PC-3 (cell line): Measurements from ENCODE around the gene SF3B1. TPM values are rescaled to one million over a fixed set of nuclear protein-coding genes. Genes with fewer than 3 reads are reported as not detected.
"Not testable (repeated sequence)": the region's sequence is repeated elsewhere in the genome, so short reads cannot be mapped to it uniquely, and the experiment has no call there.

ENCODE experiments used
- ATAC-seq: fragments of 200-7000 bp; cut with Tn5 transposase; 2 replicates; pipeline ENCODE4 v1.9.1; 2020; ENCODE audit warnings: mild to moderate bottlenecking, moderate library complexity
- Bru-seq: library from RNA; stranded (reverse); fragments of 400-500 nt; gene quantifications from one replicate; lab custom pipeline; 2021; lab: Mats Ljungman, UMichigan
- BruChase-seq, 2 experiments: library from RNA; stranded (reverse); fragments of 400-500 nt; gene quantifications; one replicate each; lab custom pipeline; 2021; lab: Mats Ljungman, UMichigan
- BruUV-seq: library from RNA; stranded (reverse); fragments of 400-500 nt; replicated peaks from 2 replicates; lab custom pipeline; 2021; lab: Mats Ljungman, UMichigan
- CTCF ChIA-PET: fragments of 300-600 bp; sonication (Branson Sonifier 250); formaldehyde crosslinking; loops from one replicate; lab custom pipeline; 2022; ENCODE audit warnings: antibody characterized with exemption; lab: Charles Lee
- POLR2A ChIA-PET: fragments of 300-600 bp; sonication (Branson Sonifier 250); formaldehyde crosslinking; loops from one replicate; lab custom pipeline; 2022; ENCODE audit warnings: antibody characterized with exemption; ENCODE audit not compliant: unreplicated experiment; lab: Charles Lee
- DNase-seq: peaks from one replicate; pipeline ENCODE4 v3.0.0-alpha.2; 2015
- H2AFZ ChIP-seq: fragments of 300-600 bp; sonication (generic); 2 replicates; pipeline ENCODE4 v1.6.0; 2016; ENCODE audit warnings: antibody characterized with exemption, low read length
- H3F3A ChIP-seq: fragments of 300-600 bp; sonication (generic); one replicate; pipeline ENCODE4 v1.6.0; 2017; ENCODE audit warnings: antibody characterized with exemption, low read length, control low read depth, mild to moderate bottlenecking; ENCODE audit not compliant: unreplicated experiment
- H3K27ac ChIP-seq: fragments of 300-600 bp; sonication (generic); 2 replicates; pipeline ENCODE4 v1.5.1; 2016; ENCODE audit warnings: mild to moderate bottlenecking, low read length
- H3K27me3 ChIP-seq: fragments of 300-600 bp; sonication (generic); 2 replicates; pipeline ENCODE4 v1.6.1; 2016; ENCODE audit warnings: low read length, mixed read lengths
- H3K36me3 ChIP-seq: fragments of 300-600 bp; sonication (generic); 2 replicates; pipeline ENCODE4 v1.6.1; 2016; ENCODE audit warnings: low read depth, mixed run types, low read length, mixed read lengths
- H3K4me1 ChIP-seq: fragments of 300-600 bp; sonication (generic); 2 replicates; pipeline ENCODE4 v1.5.1; 2016; ENCODE audit warnings: low read length; ENCODE audit not compliant: insufficient read depth
- H3K4me2 ChIP-seq: fragments of 300-600 bp; sonication (generic); 2 replicates; pipeline ENCODE4 v1.6.0; 2016; ENCODE audit warnings: low read length
- H3K4me3 ChIP-seq: fragments of 300-600 bp; sonication (generic); 2 replicates; pipeline ENCODE4 v1.5.1; 2016; ENCODE audit warnings: mild to moderate bottlenecking, low read length, mixed read lengths
- H3K79me2 ChIP-seq: fragments of 300-600 bp; sonication (generic); 2 replicates; pipeline ENCODE4 v1.6.1; 2017; ENCODE audit warnings: low read length, mixed read lengths
- H3K9ac ChIP-seq: fragments of 300-600 bp; sonication (generic); 2 replicates; pipeline ENCODE4 v1.6.0; 2016; ENCODE audit warnings: mild to moderate bottlenecking, low read length
- H3K9me2 ChIP-seq: fragments of 300-600 bp; sonication (generic); replicated peaks from 2 replicates; pipeline ENCODE4 v1.6.1; 2016; ENCODE audit warnings: mixed run types, low read length, mixed read lengths
- H3K9me3 ChIP-seq: fragments of 300-600 bp; sonication (generic); 2 replicates; pipeline ENCODE4 v1.6.1; 2016; ENCODE audit warnings: low read length, mixed read lengths
- H4K20me1 ChIP-seq: fragments of 300-600 bp; sonication (generic); 2 replicates; pipeline ENCODE4 v1.6.1; 2016; ENCODE audit warnings: low read length, mixed read lengths
- EZH2 ChIP-seq: fragments of 300-600 bp; sonication (generic); IDR thresholded peaks from one replicate; pipeline ENCODE4 v1.6.1; 2017; ENCODE audit warnings: antibody characterized with exemption, mild to moderate bottlenecking, low read length; ENCODE audit not compliant: unreplicated experiment
- EZH2phosphoT487 ChIP-seq: fragments of 300-600 bp; sonication (generic); IDR thresholded peaks from 2 replicates; pipeline ENCODE4 v1.6.1; 2018; ENCODE audit warnings: mild to moderate bottlenecking, antibody characterized with exemption, low read length, borderline replicate concordance
- intact Hi-C: fragments of 100-400 bp; cut with micrococcal nuclease; formaldehyde crosslinking; loops from 2 replicates; pipeline ENCODE4 v1.9.0; 2023
- long read RNA-seq: library from polyadenylated mRNA; unstranded; transcript quantifications from one replicate; pipeline ENCODE4 v2.0.0, GENCODE V29; 2021; ENCODE audit not compliant: unreplicated experiment
- total RNA-seq: library from RNA; depleted of rRNA; stranded (reverse); fragments of >200 nt; gene quantifications from 2 replicates; pipeline ENCODE4 v1.2.3, GENCODE V29; 2014; rRNA removed
- TF ChIP-seq, protein P1 (sequence below): fragments of 300-600 bp; sonication (generic); conservative IDR thresholded peaks from 2 replicates; pipeline ENCODE4 v1.5.1; 2017; ENCODE audit warnings: antibody characterized with exemption, low read depth, mild to moderate bottlenecking, low read length

SF3B1 gene, protein sequence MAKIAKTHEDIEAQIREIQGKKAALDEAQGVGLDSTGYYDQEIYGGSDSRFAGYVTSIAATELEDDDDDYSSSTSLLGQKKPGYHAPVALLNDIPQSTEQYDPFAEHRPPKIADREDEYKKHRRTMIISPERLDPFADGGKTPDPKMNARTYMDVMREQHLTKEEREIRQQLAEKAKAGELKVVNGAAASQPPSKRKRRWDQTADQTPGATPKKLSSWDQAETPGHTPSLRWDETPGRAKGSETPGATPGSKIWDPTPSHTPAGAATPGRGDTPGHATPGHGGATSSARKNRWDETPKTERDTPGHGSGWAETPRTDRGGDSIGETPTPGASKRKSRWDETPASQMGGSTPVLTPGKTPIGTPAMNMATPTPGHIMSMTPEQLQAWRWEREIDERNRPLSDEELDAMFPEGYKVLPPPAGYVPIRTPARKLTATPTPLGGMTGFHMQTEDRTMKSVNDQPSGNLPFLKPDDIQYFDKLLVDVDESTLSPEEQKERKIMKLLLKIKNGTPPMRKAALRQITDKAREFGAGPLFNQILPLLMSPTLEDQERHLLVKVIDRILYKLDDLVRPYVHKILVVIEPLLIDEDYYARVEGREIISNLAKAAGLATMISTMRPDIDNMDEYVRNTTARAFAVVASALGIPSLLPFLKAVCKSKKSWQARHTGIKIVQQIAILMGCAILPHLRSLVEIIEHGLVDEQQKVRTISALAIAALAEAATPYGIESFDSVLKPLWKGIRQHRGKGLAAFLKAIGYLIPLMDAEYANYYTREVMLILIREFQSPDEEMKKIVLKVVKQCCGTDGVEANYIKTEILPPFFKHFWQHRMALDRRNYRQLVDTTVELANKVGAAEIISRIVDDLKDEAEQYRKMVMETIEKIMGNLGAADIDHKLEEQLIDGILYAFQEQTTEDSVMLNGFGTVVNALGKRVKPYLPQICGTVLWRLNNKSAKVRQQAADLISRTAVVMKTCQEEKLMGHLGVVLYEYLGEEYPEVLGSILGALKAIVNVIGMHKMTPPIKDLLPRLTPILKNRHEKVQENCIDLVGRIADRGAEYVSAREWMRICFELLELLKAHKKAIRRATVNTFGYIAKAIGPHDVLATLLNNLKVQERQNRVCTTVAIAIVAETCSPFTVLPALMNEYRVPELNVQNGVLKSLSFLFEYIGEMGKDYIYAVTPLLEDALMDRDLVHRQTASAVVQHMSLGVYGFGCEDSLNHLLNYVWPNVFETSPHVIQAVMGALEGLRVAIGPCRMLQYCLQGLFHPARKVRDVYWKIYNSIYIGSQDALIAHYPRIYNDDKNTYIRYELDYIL
- total RNA-seq, result 125 and 143 TPM in 2 replicates
- Bru-seq, nascent RNA, result percentile 94 among the genes with signal in this experiment
- percentile 98 among the genes with signal in this experiment for BruChase-seq, experiment 1, labeled RNA remaining after a 6-hour chase
- percentile 97 among the genes with signal in this experiment for BruChase-seq, experiment 2, labeled RNA remaining after a 2-hour chase
- long read RNA-seq, full-length matches to known transcripts, result 259 of 447 reads
- long read RNA-seq, partial matches to known transcripts, result 126 of 447 reads
- long read RNA-seq, other reads (novel, unspliced or antisense), result 62 of 447 reads

DNA sequence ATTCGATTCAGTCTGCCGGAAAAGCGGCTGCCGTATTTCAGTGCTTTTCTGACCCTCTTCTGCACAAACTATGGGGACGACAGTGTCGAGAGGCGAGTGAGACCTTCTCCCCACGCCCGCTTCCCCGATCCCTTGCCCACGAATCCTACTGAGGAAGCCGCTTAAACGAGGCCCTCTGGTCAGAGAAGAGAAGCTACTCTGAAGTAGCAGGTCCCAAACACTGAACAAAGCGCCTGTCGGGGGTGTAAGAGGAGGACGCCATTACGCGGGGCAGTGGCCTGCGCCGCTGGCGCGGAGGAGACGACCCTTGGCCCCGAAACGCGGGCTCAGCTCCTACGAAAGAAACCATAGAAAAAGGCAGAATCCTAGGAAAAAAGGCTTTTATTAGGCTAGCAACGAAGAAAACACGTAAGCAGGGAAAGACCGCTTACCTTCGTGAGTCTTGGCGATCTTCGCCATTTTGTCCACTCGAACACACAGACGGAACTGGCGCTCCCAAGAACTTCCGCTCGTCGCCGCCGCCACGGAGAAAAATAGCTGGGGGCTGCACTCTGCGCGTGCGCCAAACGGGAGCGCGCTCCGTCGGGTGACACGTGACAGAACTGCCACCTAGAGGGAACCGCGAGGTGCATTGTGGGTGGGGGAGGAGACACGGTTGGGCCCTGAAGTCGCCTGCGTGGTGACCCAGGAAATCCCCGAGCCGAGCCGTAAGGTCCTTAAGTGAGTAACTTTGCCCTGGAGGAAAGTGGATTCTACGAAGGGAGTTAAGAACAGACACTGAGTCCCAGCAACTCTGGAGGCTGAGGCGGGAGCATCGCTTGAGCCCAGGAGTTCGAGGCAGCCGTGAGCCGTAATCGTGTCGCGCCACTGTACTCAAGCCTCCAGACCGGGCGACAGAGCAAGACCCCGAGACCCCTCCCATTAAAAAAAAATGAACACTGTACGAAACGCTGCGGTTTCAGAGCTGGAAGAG lies at the start of gene SF3B1:
TSS of gene SF3B1 (minus strand) at position 488 of the 973 bp plus-strand sequence. CDS start at position 459, 29 bp downstream.
- H2AFZ ChIP-seq, result peak within 1 kb of the TSS; percentile 86
- CTCF ChIA-PET, result no interaction called here
- peaks cover 32% of the 10 kb centered on the region for H4K20me1 ChIP-seq
- peak within 1 kb of the TSS; percentile 76 for H3K27ac ChIP-seq
- H3K36me3 ChIP-seq, result no peaks in the 10 kb centered on the region
- intact Hi-C loops, result loop anchor here (1.0 to 10.0 kb wide), 2 partner anchors 18 to 270 kb away; partner anchors contain the start of genes COQ10B and MARS2
- POLR2A ChIA-PET, result interaction anchor here (0.5 to 1.4 kb wide), 4 partner anchors 18 to 701 kb away, joined by 3 to 11 read pairs (median 6); partner anchors contain the start of gene HSPD1
- TSS peak; percentile 63 for BruUV-seq
- peaks cover 62% of the 10 kb centered on the region for H3K79me2 ChIP-seq
- DNase-seq, result peak; percentile 98
- H3K4me2 ChIP-seq, result peak within 1 kb of the TSS; percentile 90
- peak within 1 kb of the TSS; percentile 96 for H3K9ac ChIP-seq
- TF ChIP-seq EZH2phosphoT487, result no peak
- TF ChIP-seq, protein P1, sequence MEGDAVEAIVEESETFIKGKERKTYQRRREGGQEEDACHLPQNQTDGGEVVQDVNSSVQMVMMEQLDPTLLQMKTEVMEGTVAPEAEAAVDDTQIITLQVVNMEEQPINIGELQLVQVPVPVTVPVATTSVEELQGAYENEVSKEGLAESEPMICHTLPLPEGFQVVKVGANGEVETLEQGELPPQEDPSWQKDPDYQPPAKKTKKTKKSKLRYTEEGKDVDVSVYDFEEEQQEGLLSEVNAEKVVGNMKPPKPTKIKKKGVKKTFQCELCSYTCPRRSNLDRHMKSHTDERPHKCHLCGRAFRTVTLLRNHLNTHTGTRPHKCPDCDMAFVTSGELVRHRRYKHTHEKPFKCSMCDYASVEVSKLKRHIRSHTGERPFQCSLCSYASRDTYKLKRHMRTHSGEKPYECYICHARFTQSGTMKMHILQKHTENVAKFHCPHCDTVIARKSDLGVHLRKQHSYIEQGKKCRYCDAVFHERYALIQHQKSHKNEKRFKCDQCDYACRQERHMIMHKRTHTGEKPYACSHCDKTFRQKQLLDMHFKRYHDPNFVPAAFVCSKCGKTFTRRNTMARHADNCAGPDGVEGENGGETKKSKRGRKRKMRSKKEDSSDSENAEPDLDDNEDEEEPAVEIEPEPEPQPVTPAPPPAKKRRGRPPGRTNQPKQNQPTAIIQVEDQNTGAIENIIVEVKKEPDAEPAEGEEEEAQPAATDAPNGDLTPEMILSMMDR, result no peak
- no peak for TF ChIP-seq EZH2
- H3F3A ChIP-seq, result no peaks in the 10 kb centered on the region
- H3K4me3 ChIP-seq, result peak within 1 kb of the TSS; percentile 81
- ATAC-seq, result peak; percentile 91
- no peaks in the 10 kb centered on the region for H3K9me3 ChIP-seq
- H3K27me3 ChIP-seq, result no peaks in the 10 kb centered on the region
- peaks cover 23% of the 10 kb centered on the region for H3K4me1 ChIP-seq
- H3K9me2 ChIP-seq, result no peaks in the 10 kb centered on the region

DNA sequence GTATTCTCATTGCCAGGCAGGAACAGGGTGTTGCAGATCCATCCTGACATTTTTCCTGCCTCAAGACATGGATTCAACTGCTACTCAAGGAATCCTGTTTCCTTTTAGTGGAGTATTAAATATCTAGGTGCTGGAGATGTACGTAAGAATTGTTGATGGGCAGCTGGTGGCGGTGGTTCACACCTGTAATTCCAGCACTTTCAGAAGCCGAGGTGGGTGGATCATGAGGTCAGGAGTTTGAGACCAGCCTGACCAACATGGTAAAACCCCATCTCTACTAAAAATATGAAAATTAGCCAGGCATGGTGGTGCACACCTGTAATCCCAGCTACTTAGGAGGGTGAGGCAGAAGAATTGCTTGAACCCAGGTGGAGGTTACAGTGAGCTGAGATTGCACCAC lies 49.4 kb upstream of the SF3B1 start:
- intact Hi-C loops, H3K9me2 ChIP-seq, H3K9me3 ChIP-seq, H3K4me3 ChIP-seq, ATAC-seq, DNase-seq, H4K20me1 ChIP-seq, CTCF ChIA-PET, BruUV-seq, H3K4me1 ChIP-seq, H3K4me2 ChIP-seq, H3K27me3 ChIP-seq, H3K9ac ChIP-seq, H2AFZ ChIP-seq, H3K79me2 ChIP-seq, H3K27ac ChIP-seq: not testable (repeated sequence)
- peaks cover 48% of the 10 kb centered on the region for H3K36me3 ChIP-seq
- POLR2A ChIA-PET, result interaction anchor here (0.7 to 1.2 kb wide), 2 partner anchors 16 to 25 kb away, joined by 6 to 29 read pairs; partner anchors contain the start of gene HSPD1
- H3F3A ChIP-seq, result peaks cover 16% of the 10 kb centered on the region
